Suprapubic skin (tissue), 4 donors: ENCODE data around the gene TBCC. TPM values are rescaled to one million over a fixed set of nuclear protein-coding genes. Genes with fewer than 3 reads are reported as not detected.

ENCODE experiments used
- DNase-seq, 2 donors: peaks; one replicate each; pipeline ENCODE4 v3.0.0-alpha.2; 2019; ENCODE audit warnings: low spot score in 2 of 2
- H3K27ac ChIP-seq: fragments of 200-600 bp; sonication (generic); one replicate; pipeline ENCODE4 v1.5.1; 2019
- H3K27me3 ChIP-seq: fragments of 200-600 bp; sonication (generic); one replicate; pipeline ENCODE4 v1.5.1; 2019
- H3K36me3 ChIP-seq: fragments of 200-600 bp; sonication (generic); one replicate; pipeline ENCODE4 v1.5.1; 2019
- H3K4me1 ChIP-seq: fragments of 200-600 bp; sonication (generic); one replicate; pipeline ENCODE4 v1.5.1; 2019
- H3K4me3 ChIP-seq: fragments of 200-600 bp; sonication (generic); one replicate; pipeline ENCODE4 v1.5.1; 2019; ENCODE audit warnings: mild to moderate bottlenecking
- H3K9me3 ChIP-seq: fragments of 200-600 bp; sonication (generic); one replicate; pipeline ENCODE4 v1.5.1; 2019
- CTCF ChIP-seq, 2 donors: fragments of 200-600 bp in 1 of 2; fragments of 450-650 bp in 1 of 2; sonication (generic) in 1 of 2; IDR thresholded peaks; one replicate each; pipeline ENCODE4 v1.5.1; 2016 to 2019; ENCODE audit warnings: antibody characterized with exemption in 2 of 2, mild to moderate bottlenecking in 1 of 2, moderate library complexity in 1 of 2
- EP300 ChIP-seq: sonication (generic); formaldehyde crosslinking; IDR thresholded peaks from one replicate; pipeline ENCODE4 v1.6.1; 2017; ENCODE audit warnings: antibody characterized with exemption
- POLR2A ChIP-seq, 2 donors: fragments of 450-650 bp; IDR thresholded peaks; one replicate each; pipeline ENCODE4 v1.6.1; 2017; ENCODE audit warnings: antibody characterized with exemption in 2 of 2, mild to moderate bottlenecking in 2 of 2, moderate library complexity in 2 of 2
- POLR2AphosphoS5 ChIP-seq, 3 donors: sonication (generic); formaldehyde crosslinking; IDR thresholded peaks; one replicate each; pipeline ENCODE4 v1.6.1; 2017; ENCODE audit warnings: antibody characterized with exemption in 3 of 3
- WGBS: methylation state at CpG from one replicate; pipeline ENCODE4 v1.1.5; 2018; 5-methylcytosine and 5-hydroxymethylcytosine counted together
- total RNA-seq, 4 donors: library from RNA; depleted of rRNA; stranded (reverse); fragments of >200 nt; gene quantifications; one replicate each; pipeline ENCODE4 v1.1.0, GENCODE V29; 2016

Gene TBCC
- 10 to 100 TPM; 25.6 to 51.9 (median 30.2) TPM for total RNA-seq

GRCh38 chr6:42745640-42746462 lies at the start of gene TBCC:
Gene TBCC, minus strand, starts transcription at chr6:42746103. Its CDS starts 30 bp downstream, at chr6:42746073.
- peak; percentile 95 to 97 for TF ChIP-seq POLR2A (IDR thresholded peaks at IDR 0.05)
- peak; percentile 70 to 97 (median 96) for TF ChIP-seq POLR2AphosphoS5 (IDR thresholded peaks at IDR 0.05)
- no peak for TF ChIP-seq CTCF (IDR thresholded peaks at IDR 0.05)
- TF ChIP-seq EP300: no peak
- Histone ChIP-seq H3K27ac (peak within 1 kb of the TSS; percentile 97), H3K27me3 (no peaks in the 10 kb centered on the region), H3K36me3 (no peaks in the 10 kb centered on the region), H3K4me1 (peaks cover 47% of the 10 kb centered on the region), H3K4me3 (peak within 1 kb of the TSS; percentile 91), H3K9me3 (no peaks in the 10 kb centered on the region)
- WGBS: under 1% methylated on average over 31 of the region's 57 CpGs
- peak; percentile 97 for DNase-seq

- Histone ChIP-seq H3K36me3 (no peaks in the 10 kb centered on the region), H3K4me1 (peaks cover 25% of the 10 kb centered on the region), H3K4me3 (no peak overlapping the region), H3K27ac (no peak overlapping the region), H3K9me3 (no peaks in the 10 kb centered on the region), H3K27me3 (no peaks in the 10 kb centered on the region)
- TF ChIP-seq EP300 (no peak), POLR2A (IDR thresholded peaks at IDR 0.05) (no peak), POLR2AphosphoS5 (IDR thresholded peaks at IDR 0.05) (no peak), CTCF (IDR thresholded peaks at IDR 0.05) (no peak)
- no peak for DNase-seq
- WGBS: 89% methylated on average over 1 of the region's 1 CpG
Measured at GRCh38 chr6:42795651-42796050, 49.7 kb upstream of the TBCC start.

GRCh38 chr6:42791706-42792320 lies 45.9 kb upstream of the TBCC start:
- Histone ChIP-seq H3K4me1 (peaks cover 43% of the 10 kb centered on the region), H3K4me3 (no peak overlapping the region), H3K27me3 (no peaks in the 10 kb centered on the region), H3K27ac (no peak overlapping the region), H3K9me3 (no peaks in the 10 kb centered on the region), H3K36me3 (no peaks in the 10 kb centered on the region)
- WGBS: 87% methylated on average over 3 of the region's 3 CpGs
- no peak for TF ChIP-seq POLR2AphosphoS5 (IDR thresholded peaks at IDR 0.05)
- no peak for TF ChIP-seq EP300
- no peak for TF ChIP-seq POLR2A (IDR thresholded peaks at IDR 0.05)
- no peak for TF ChIP-seq CTCF (IDR thresholded peaks at IDR 0.05)
- no peak for DNase-seq

GRCh38 chr6:42790549-42791181 lies 44.8 kb upstream of the TBCC start:
- Histone ChIP-seq H3K27ac (peak overlapping the region; percentile 12), H3K9me3 (no peaks in the 10 kb centered on the region), H3K4me1 (peaks cover 54% of the 10 kb centered on the region), H3K36me3 (no peaks in the 10 kb centered on the region), H3K4me3 (no peak overlapping the region), H3K27me3 (no peaks in the 10 kb centered on the region)
- 40% methylated on average over 5 of the region's 5 CpGs for WGBS
- TF ChIP-seq POLR2AphosphoS5 (IDR thresholded peaks at IDR 0.05) (no peak), POLR2A (IDR thresholded peaks at IDR 0.05) (no peak), EP300 (no peak), CTCF (IDR thresholded peaks at IDR 0.05) (no peak)
- DNase-seq: no peak

GRCh38 chr6:42788671-42789070 lies 42.8 kb upstream of the TBCC start:
- no peak for DNase-seq
- H3K4me1 ChIP-seq: peaks cover 68% of the 10 kb centered on the region
- no peaks in the 10 kb centered on the region for H3K9me3 ChIP-seq
- WGBS: 40% methylated on average over 4 of the region's 4 CpGs
- no peaks in the 10 kb centered on the region for H3K36me3 ChIP-seq
- no peak for TF ChIP-seq POLR2AphosphoS5 (IDR thresholded peaks at IDR 0.05)
- no peak for TF ChIP-seq POLR2A (IDR thresholded peaks at IDR 0.05)
- TF ChIP-seq CTCF (IDR thresholded peaks at IDR 0.05): no peak
- TF ChIP-seq EP300: no peak
- H3K27me3 ChIP-seq: no peaks in the 10 kb centered on the region
- H3K27ac ChIP-seq: peak overlapping the region; percentile 45
- H3K4me3 ChIP-seq: no peak overlapping the region
